AG08395 (cell line): ENCODE data around the gene ITK.

Source experiments
- DNase-seq: peaks from one replicate; pipeline ENCODE4 v3.0.0; 2012; ENCODE audit warnings: mixed read lengths, low spot score

Gene ITK

DNA sequence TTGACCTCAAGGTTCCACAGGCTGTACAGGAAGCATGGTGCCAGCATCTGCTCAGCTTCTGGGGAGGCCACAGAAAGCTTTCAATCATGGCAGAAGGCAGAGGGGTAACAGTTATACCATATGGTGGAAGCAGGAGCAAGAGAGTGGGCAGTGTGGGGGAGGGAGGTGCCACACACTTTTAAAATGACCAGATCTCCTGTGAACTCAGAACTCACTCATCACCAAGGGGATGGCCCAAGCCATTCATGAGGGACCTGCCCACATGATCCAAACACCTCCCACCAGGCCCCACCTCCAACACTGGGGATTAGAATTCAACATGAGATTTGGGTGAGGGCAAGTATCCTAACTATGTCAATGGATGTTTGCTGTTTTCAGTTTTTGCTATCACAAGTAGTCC, 101.5 kb downstream of the ITK start:
- no peak for DNase-seq

- no peak for DNase-seq
These were observed 102.8 kb downstream of the ITK start for GRCh38 chr5:157283434-157283833.

GRCh38 chr5:157284458-157285212, 104.0 kb downstream of the ITK start:
- DNase-seq: no peak

GRCh38 chr5:157285310-157286035, 104.8 kb downstream of the ITK start:
- no peak for DNase-seq

DNA sequence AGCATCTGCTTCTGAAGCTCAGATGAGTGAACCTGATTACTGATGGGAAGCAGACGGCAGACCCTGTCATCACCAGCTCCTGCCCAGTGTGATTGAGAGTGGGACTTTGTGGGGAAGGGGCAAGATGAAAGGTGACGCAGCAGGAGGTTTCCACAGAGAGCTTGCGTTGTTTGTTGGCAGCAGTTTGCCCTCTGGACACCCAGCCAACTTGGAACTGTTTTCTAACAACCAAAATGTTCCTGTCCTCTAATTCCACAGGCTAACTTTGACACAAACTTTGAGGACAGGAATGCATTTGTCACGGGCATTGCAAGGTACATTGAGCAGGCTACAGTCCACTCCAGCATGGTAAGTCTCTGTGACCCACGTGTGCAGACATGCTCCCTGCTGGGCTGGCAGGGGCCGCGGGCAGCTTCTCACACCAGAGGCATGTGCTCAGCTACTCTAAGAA, 106.1 kb downstream of the ITK start:
- DNase-seq: no peak

DNA sequence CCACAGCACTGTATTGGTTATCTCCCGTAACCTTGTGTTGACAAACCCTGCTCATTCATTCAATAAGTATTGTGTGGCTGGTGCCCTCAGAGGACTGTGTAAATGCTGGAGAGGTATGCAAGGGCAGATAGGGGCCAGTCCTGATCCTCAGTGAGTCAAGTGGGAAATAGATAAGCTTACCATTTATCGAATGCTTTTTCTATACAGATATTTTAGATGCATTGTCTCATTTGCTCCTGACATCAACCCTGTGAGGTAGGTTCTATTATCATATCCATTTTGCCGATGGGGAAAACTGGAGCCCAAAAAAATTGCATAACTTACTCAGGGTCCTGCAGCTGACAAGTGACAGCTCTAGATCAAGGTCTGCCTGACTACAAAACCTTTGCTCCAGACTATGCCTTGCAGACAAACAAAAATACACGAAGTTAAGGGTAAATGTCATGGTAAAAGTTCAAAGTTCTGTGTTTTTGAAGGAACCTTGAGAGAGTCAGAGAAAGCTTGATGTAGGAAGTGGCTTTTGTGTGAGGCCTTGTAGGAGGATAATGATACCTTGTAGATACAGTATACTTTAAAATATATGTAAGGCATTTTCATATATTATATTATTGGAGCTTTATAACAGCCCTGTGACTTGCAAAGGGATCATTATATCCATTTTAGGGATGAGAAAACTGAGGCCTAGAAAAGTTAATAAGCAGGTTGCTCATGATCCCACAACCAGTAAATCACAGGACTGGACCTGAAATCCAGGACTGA, 107.9 kb downstream of the ITK start:
- no peak for DNase-seq

- DNase-seq: no peak
These were observed 108.7 kb downstream of the ITK start for GRCh38 chr5:157289164-157289819.

GRCh38 chr5:157290156-157290980, 109.7 kb downstream of the ITK start:
- peak; percentile 64 for DNase-seq

DNA sequence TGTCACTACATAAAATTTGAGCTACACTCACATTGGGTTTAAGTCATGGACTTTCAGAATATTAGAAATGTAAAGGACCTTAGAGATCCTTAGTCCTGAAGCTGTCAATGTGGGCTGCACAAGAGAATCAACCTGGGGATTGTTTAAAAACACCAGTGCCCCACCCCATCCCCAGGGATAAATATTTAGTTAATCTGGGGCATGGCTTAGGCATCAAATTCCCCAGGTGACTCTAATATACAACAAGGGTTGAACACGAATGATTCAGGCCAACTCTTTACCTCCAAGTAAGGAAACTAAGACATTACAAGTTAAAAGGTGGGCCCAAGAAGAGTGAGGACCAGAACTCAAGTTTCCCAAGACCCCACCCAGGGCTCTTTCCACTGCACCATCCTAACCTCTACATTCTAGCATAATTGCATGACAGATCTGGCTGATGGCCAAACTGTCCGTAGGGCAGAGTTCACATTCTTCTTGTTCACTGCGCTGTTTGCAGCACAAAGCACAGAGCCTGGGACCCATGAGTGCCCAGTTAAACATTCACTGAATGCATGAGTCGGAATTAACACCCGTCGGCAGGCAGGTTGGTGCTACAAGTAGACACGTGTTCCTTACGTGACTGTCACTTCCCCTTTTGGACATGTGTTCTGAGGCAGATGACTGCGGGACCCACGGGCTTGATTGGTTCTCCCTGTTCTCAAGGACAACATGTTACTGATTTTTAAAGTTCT, 110.5 kb downstream of the ITK start:
- no peak for DNase-seq

- no peak for DNase-seq
These were observed 112.0 kb downstream of the ITK start for GRCh38 chr5:157292599-157292998.

DNA sequence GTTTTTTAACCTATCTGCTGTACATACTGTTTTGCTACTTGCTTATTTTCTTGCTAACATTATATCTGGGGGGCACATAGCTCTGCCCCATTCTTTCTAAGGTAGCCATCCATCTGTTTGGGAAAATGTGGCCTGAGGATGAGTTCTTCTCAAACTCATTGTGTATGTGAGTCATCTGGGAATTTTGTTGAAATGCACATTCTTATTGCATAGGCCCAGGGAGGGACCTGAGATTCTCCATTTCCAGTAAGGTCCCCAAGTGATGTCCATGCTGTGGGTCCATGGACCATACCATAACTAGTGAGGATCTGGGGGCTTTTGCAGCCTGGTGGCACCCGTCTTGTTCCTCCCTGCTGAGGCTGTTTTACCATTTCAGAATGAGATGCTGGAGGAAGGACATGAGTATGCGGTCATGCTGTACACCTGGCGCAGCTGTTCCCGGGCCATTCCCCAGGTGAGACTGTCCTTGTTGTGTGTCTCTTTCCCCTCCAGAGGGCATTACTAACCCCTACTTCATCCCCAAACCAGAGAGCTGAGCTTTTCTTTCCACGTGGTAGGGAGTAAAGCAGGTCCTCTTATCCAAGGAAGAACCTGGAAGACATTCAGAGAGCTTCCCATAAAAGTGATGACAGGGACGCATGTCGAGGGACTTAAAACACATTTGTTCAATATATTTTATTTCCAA, 113.9 kb downstream of the ITK start:
- DNase-seq: no peak

DNA sequence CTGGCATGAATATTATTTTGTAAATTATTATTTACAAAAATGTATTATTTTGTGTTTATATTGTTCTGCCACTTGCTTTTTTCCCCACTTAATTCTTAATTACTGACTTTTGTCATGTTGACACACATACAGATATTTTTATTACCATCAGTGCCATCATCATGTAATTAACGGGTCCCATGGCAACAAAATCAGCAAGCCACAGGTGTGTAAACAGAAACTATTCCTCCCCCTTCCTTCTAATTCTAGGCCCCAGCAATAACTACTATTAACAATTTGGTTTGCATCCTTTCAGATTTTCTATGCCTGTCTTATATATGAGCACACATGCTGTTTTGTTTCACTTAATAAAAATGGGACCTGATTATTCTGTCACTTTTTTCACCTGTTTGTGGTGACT, 114.6 kb downstream of the ITK start:
- no peak for DNase-seq

DNA sequence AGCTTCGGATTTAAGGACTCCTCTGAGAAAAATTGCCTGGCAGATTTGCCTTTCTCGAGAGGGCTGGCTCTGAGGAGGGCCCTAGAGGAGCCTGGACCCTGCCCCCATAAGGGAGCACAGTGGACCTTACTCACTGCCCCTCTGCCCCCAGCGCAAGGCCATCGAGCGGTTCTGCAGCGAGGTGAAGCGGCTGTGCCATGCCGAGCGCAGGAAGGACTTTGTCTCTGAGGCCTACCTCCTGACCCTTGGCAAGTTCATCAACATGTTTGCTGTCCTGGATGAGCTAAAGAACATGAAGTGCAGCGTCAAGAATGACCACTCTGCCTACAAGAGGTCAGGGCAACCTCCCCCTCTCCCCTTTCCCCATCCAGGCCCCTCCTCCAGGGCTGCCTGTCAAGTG, 119.9 kb downstream of the ITK start:
- no peak for DNase-seq

GRCh38 chr5:157301066-157301465, 120.4 kb downstream of the ITK start:
- DNase-seq: no peak

DNA sequence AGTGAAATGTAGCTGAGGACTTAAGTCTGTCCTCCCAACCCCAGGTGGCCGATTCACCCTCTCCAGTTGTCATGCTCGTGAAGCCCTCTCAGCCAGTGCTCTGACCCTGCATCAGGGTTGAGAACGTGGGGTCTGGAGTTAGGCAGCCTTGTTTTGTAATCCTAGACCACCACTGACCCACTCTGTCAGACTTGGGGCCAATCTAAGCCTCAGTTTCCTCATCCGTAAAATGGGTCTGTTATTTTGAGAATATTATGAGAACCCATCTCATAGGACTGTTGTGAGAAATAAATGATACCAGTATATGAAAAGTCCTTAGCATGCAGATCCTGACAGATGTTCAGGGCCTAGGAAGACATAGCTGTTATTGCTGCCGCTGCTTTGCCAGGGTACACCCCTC, 122.4 kb downstream of the ITK start:
- no peak for DNase-seq

- DNase-seq: no peak
These were observed 123.2 kb downstream of the ITK start for GRCh38 chr5:157303667-157304327.
